NCI-H2029 treated with DMSO at 0.1 percent for 48 hours (cell line): ENCODE data around the gene CACNA1C.

Source experiments
- DNase-seq: peaks from one replicate; lab custom pipeline; 2025; lab: John Stamatoyannopoulos, UW

The CACNA1C gene

GRCh38 chr12:2627076-2627834, 574.5 kb downstream of the CACNA1C start:
- DNase-seq = no peak

GRCh38 chr12:2627835-2628191, 575.0 kb downstream of the CACNA1C start:
- no peak for DNase-seq

GRCh38 chr12:2628401-2628800, 575.6 kb downstream of the CACNA1C start:
- DNase-seq = no peak

- no peak for DNase-seq
Observed at GRCh38 chr12:2629051-2629450, 576.3 kb downstream of the CACNA1C start.

- DNase-seq = no peak
Observed at GRCh38 chr12:2631653-2632350, 579.0 kb downstream of the CACNA1C start.

GRCh38 chr12:2633176-2633824, 580.5 kb downstream of the CACNA1C start:
- no peak for DNase-seq

GRCh38 chr12:2633825-2634200, 581.0 kb downstream of the CACNA1C start:
- DNase-seq = no peak

- DNase-seq = no peak
Observed at GRCh38 chr12:2634471-2634870, 581.7 kb downstream of the CACNA1C start.

GRCh38 chr12:2636741-2637340, 584.1 kb downstream of the CACNA1C start:
- DNase-seq = no peak

GRCh38 chr12:2637371-2637770, 584.6 kb downstream of the CACNA1C start:
- DNase-seq = no peak

GRCh38 chr12:2638273-2639019, 585.7 kb downstream of the CACNA1C start:
- DNase-seq = no peak

GRCh38 chr12:2639020-2639298, 586.2 kb downstream of the CACNA1C start:
- DNase-seq = no peak

GRCh38 chr12:2640281-2640680, 587.5 kb downstream of the CACNA1C start:
- no peak for DNase-seq

GRCh38 chr12:2640709-2641108, 587.9 kb downstream of the CACNA1C start:
- no peak for DNase-seq

GRCh38 chr12:2641207-2641606, 588.4 kb downstream of the CACNA1C start:
- DNase-seq = no peak

GRCh38 chr12:2641761-2642160, 589.0 kb downstream of the CACNA1C start:
- no peak for DNase-seq

GRCh38 chr12:2642176-2642892, 589.5 kb downstream of the CACNA1C start:
- no peak for DNase-seq

GRCh38 chr12:2642896-2643425, 590.2 kb downstream of the CACNA1C start:
- no peak for DNase-seq

GRCh38 chr12:2643576-2644135, 590.9 kb downstream of the CACNA1C start:
- no peak for DNase-seq

GRCh38 chr12:2644683-2645405, 592.1 kb downstream of the CACNA1C start:
- DNase-seq = no peak
